Measurements from ENCODE around the gene NCOR1.
"Not testable (repeated sequence)": the region's sequence is repeated elsewhere in the genome, so short reads cannot be mapped to it uniquely, and the experiment has no call there.

Gene NCOR1

DNA sequence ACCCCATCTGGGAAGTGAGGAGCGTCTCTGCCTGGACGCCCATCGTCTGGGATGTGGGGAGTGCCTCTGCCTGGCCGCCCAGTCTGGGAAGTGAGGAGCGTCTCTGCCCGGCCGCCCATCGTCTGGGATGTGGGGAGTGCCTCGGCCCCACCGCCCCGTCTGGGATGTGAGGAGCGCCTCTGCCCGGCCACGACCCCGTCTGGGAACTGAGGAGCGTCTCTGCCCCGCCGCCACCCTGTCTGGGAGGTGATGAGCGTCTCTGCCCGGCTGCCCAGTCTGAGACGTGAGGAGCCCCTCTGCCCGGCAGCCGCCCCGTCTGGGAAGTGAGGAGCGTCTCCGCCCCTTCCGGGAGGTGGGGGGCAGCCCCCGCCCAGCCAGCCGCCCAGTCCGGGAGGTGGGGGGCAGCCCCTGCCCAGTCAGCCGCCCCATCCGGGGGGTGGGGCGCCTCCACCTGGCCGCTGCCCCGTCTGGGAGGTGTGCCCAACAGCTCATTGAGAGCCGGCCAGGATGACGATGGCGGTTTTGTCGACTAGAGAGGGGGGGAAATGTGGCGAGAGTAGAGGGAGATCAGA lies 69.9 kb downstream of the NCOR1 start:
- DNase-seq (ENCODE audit: low spot score), result not testable (repeated sequence)

DNA sequence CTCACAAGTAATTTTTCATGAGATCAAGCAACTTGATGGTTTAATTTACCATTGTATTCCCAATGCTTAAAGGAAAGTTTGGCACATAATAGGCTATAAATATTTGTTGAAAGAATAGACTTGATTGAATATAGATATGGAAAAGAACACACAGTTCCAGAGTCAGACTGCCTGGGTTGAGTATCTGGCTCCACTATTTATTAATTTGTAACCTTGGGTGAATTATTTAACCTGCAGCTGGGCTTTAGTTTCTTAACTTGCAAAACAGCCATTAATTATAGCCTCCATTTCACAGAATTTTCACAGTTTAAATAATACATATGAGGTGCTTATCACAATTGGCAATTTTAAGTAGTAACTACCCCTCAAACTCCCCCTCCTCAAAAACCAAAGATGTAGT lies 73.6 kb downstream of the NCOR1 start:
- DNase-seq (ENCODE audit: low spot score), result no peak

DNA sequence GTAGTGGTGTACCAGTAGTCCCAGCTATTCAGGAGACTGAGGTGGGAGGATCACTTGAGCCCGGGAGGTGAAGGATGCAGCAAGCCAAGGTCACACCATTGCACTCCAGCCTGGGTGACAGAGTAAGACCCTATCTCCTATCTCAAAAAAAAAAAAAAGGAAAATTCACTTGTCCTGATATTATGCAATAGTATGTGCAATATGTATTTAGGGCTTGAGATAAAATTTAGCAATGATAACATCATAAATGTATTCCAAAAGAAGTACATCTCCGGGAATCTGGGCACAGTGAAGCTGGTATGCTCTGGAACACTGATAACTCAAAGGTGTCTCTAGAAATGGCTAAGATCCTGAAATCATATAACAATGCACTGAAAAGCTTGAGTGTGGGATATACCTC lies 74.5 kb downstream of the NCOR1 start:
- no peak for DNase-seq (ENCODE audit: low spot score)

DNA sequence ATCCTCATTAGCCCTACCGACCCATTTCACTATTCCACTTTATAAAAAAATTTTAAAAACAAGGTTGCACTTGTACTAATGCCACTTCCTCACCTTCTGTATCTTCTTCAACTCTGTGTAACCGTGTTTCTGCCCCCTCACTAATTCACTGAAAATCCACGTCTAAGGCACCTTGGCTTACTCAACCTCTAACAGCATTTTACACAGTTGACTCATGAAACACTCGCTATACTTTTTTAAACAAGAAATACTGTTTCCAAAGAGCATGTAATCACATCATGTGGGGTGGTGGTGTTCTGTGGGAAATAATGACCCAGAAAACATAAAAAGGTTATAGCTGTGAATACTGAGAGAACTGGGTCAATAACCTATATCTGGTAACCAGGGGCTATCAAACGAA lies 79.9 kb downstream of the NCOR1 start:
- DNase-seq (ENCODE audit: low spot score), result no peak

DNA sequence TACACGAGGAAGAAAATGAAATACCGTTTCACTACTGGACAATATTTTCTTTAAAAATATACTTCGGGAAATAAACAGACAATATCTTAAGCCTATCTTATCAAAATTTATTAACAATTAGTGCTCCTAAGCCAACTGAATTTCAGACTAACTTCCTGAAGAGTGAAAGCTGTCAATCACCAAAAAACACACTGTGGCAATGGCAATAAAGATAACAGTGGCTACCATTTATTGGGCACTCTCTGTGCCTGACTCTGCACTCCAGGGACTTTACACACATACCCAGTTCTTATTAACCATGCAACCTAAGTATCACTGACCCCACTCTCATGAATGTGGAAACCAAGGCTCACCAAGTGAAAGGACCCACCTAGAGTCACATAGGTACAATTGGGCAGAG lies 83.7 kb downstream of the NCOR1 start:
- no peak for DNase-seq (ENCODE audit: low spot score)

DNA sequence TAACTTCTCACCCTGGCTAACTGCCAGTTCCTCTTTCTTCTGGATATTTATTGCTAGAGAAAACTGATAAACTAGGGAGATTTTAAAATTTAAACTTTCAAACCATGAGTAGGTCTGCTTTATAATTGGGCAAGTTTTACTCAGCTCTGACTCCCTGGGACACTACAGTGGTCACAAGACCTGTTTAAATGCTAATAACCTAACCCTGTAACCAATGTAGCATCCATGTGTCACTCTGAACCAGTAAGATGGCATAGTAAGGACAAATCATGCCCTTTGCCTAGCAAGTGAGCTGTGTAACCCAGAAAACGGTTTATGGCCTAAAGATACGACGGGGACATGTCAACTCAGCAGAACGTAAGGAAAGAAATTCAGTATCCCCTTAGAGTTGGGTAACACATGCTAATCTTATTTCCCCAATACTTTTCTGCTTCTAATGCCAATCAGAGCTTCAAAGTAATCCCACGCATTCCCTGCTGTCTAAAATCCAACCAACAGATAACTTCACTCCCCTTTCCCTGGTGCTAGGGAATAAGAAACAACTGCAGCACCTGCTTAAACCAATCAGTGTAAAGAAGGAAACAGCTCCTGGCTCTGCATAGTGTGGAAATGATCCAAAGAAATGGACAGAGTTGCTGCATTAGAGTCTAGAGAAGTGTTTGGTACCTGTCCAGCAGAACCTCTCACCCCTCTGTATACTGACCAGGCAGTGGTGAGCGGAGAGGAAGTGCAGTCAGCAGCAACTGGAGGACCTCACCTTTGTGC lies 85.7 kb downstream of the NCOR1 start:
- DNase-seq (ENCODE audit: low spot score), result no peak

DNA sequence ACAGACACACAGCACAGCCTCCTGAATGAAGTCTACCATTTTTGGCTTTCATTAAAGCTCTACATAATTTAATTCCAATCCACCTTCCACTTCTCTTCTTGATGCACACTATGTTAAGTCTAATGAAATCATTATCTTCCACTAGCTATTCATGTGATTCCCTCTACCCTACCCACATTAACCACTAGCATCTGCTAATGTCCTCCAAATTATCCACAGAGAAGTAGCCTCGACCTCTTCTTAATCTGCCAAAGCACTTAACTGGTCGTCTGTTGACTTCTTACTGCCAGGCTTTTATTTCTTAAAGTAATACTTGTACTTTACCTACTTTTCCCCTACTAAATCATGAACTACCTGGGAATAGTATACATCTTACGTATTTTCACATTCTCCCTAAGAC lies 91.8 kb downstream of the NCOR1 start:
- no peak for DNase-seq (ENCODE audit: low spot score)

DNA sequence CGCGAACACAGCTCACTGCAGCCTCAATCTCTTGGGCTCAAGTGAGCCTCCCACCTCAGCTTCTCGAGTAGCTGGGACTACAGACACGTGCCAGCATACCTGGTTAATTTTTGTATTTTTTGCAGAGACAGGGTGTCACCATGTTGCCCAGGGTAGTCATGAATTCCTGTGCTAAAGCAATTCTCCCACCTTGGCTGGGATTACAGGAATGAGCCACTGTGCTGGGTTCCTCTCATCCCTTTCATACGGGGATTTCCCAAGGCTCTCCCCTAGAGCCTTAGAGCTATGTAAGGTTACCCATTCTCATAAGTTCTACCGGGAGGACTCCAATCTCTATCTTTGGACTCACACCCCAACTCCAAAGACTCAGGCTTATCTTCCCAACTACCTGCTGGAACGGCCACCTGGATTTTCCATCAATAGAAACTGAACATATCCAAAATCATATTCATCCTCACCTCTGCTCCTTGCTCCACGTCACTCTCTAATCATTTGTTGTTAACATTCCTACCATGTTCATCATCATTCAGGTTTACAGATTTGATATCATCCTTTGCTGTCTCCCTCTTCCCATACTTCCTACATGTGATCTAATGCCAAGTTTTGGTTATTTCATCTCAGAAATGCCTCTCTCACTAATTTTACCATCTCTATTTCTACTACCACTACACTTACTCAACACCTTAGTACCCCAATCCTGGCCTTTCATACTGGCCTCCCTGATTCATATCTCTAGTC lies 92.5 kb downstream of the NCOR1 start:
- DNase-seq (ENCODE audit: low spot score), result no peak

DNA sequence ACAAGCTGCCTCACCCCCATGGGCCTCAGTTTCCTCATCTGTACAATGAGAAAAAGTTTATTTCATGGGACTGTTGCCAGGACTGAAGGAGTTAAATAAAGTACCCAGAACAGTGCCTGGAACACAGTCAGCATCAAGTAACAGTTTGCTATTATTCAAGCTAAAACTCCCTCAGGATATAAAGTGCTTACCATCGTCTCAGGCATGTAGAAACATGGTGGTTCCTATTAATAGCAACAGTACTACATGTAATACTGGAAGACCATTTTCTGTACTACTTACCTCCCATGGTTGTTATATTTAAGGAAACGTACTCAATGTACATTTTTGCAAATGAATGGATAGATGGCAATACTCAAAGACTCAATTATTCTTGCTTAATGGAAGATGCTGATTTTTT lies 93.4 kb downstream of the NCOR1 start:
- no peak for DNase-seq (ENCODE audit: low spot score)

DNA sequence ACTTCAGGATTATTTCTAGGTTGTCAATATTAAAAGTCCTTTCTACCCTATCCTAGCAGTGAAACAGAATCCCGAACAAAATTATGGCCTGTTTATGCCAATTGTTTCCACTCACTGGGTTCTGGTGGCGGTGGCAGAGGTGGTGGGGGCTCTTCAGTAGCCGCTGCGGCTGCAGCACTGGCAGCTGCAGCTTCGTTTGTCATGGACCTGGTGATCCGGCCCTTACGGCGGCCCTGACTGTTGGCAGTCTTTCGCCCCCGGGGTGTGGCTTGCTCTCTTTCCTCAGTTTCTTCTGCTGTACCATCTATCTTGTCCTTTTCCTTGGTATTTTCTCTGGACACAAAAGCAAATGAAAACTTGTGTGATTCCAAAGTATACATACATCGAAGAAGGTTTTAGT lies 94.4 kb downstream of the NCOR1 start:
- no peak for DNase-seq (ENCODE audit: low spot score)

DNA sequence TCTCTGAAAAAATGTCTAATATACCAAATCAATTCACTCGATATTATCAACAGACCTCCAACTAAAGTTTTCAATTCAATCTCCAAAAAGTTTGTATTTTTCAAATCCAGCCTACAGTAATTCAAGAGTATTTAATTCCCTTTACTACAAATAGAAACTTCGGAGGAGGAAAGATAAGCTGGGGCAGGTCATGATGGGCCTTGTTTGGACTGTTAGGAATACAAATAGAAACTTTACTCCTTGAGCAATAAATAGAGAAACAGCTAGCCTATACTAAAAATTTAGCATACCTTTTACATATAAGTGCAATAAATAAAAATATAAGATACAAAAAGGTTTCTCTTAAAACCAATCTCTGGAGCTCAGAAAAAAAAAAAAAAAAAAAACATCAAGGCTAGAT lies 98.2 kb downstream of the NCOR1 start:
- DNase-seq (ENCODE audit: low spot score), result no peak

DNA sequence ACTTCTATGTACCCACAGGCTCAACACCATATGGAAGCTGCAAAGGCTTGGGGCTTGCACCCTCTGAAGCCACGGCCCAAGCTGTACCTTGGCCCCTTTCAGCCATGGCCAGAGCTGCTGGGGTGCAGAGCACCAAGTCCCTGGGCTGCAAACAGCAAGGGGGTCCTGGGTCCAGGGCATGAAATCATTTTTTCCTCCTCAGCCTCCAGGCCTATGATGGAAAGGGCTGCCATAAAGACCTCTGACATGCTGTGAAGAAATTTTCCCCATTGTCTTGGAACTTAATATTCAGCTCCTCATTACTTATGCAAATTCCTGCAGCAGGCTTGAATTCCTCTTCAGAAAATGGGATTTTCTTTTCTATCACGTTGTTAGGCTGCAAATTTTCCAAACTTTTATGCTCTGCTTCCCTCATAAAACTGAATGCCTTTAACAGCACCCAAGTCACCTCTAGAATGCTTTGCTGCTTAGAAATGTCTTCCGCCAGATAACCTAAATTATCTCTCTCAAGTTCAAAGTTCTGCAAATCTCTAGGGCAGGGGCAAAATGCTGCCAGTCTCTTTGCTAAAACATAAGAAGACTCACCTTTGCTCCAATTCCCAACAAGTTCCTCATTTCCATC lies 100.1 kb downstream of the NCOR1 start:
- not testable (repeated sequence) for DNase-seq (ENCODE audit: low spot score)

DNA sequence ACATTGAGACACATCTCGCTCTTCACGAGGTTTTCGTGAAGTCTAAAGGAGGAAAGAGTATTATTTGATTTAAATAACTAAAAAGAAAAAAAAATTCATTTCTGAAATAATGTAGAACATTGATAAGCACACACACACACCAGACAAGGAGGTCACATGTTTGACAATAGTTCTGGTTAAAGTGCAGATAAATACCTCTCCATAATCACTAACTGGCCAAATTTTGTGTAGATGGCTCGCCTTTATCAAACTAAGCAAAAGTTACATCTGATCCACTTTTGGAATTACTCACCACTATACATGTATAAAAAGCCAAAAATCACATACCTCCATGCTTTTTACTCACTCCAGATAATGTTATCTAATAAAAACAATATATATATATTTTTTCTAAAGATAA lies 106.5 kb downstream of the NCOR1 start:
- no peak for DNase-seq (ENCODE audit: low spot score)

DNA sequence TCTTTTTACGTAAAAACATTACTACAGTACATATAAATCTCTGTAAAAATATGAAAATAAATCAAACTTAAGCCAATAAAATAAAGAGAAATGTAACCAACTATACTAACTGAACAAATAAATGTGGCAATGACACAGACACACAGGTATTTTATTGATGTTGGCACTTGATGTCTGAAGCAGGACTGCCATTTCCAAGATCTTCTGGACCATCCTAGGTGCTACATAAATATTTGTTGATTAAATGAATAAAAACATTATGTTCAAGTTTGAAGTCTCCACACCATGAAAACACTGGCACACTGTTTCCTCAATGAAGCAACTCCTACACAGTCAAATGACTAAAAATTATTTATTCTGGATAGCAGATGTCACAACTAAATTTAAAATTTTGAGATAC lies 106.9 kb downstream of the NCOR1 start:
- no peak for DNase-seq (ENCODE audit: low spot score)

DNA sequence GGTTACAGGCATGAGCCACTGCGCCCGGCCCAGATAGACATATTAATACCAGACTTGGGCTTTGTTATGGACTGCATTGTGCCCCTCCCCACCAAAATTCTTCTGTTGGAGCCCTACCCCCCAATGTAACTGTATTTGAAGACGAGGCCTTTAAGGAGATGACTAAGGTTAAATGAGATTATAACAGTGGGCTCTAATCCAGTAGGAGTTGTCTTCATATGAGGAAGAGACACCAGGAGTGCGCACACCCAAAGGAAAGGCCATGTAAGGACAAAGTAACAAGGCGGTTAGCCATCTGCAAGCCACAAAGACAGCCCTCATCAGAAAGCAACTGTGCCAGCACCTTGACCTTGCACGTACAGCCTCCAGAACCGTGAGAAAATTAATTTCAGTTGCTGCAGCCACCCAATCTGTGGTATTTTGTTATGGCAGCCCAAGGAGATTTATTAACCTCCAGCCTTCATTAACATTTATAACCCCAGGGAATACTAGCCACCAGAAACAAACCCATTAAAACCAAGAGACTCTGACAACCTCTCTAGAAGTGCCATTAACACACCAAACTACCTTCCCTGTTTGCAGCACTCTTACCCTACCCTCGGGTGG lies 108.1 kb downstream of the NCOR1 start:
- no peak for DNase-seq (ENCODE audit: low spot score)

DNA sequence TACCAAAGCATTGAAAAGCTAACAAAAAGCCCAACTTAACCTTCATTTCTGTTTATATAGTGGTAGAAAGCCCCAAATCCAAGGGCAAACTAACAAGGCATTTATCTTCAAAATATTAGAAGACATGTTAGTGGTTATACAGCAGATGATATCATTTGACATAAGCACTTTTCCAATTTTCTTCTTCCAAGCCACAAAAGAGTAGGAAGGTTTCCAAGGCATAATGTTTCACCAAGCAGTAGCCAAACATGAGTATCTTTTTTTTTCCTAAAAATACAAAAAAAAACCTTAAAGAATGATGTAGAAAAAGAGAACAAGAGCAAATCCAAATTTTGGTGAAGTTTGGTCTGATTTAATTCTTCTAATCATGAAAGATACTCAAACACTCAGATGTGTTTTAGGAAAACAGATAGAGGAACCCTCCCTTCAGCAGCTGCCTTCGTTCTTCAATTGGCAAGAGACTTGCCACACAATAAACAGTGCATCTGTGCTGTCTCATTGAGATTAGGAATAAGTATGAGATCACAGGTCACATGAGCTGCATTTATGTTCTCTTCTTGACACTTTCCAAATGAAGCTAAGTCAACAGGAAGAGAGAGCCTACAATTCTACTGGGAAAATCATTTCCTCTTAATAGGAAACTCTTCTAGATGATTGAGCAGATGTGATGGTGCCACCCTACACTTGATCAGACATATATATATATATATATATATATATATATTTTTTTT lies 109.0 kb downstream of the NCOR1 start:
- DNase-seq (ENCODE audit: low spot score), result no peak

DNA sequence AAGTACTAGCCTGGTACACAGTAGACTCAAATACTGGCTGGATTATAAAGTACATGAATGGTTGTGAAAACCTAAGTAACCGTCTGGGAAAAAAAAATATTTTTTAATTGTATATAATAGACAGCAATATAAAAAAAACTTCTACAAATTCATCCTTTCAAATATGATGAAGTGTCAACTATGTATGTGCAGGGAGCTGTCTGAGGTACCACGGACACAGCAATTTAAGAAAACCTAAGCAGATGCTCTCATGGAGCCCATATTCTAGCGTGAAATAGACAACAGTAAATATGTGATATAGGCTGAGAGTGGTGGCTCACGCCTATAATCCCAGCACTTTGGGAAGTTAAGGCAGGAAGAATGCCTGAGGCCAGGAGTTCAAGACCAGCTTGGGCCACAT lies 111.1 kb downstream of the NCOR1 start:
- no peak for DNase-seq (ENCODE audit: low spot score)

DNA sequence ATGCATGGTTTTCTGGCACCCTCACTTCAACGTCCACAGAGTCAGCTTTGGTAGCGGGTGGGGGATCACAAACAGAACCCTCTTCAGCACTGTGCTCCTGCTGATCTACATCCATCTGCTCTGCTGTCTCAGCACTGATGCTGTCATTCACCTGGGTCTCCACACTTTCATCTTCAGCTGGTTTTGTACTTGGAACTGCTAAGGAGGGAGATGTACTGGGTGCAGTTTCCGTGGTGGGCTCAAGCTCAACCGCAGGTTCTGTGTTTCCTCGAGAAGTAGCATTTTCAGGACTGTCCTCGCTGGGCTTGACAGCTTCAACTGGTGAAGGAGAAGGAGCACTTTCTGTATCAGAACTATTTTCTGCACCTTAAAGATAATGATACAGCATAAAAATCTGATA lies 113.9 kb downstream of the NCOR1 start:
- no peak for DNase-seq (ENCODE audit: low spot score)

DNA sequence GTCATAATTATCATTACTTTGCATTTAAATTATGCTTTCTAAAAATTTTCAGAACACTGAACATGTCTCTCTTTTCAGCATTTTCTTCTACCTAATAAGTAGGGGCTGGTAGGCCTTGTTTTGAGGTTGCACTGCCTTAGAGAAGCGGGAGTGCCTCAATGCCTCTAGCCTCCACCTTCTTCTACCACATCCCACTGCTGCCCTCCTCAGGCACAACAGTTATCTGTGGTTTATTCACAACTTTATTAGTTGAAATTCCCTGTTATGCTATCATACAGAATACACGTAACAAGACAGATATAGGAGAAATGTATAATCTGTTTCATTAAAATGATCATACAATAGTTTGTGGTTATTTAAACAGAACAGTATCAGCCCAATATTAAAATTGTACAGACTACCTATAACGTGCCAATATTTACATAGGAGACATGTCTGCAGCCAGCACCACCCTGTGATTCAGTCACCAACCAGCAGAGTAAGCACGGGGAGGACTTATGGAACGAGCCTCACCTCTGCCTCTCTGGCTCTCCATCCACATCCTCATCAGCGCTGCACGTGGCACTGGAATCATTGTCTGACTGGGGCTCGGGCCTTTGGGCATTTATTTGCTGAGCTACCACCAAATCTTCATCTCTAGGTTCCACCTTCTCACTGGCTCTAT lies 114.5 kb downstream of the NCOR1 start:
- DNase-seq (ENCODE audit: low spot score), result no peak

DNA sequence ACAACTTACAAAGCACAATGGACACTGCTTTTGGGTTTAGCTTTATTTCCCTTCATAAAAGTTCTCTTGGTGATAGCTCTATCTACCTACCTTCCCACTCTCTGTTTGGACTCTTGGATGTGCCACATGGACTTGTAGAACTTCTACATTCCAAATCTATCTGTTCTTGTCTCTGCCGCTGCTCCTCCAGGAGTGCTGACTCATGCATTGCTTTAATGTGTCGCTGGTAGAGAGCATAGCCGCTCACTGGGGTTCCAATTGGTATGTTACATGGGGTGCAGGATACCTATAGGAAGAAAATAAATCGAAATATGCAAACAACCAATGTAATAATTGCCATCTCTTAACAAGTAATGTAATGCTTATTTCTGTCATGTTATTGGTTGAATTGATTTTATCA lies 123.6 kb downstream of the NCOR1 start:
- no peak for DNase-seq (ENCODE audit: low spot score)

DNA sequence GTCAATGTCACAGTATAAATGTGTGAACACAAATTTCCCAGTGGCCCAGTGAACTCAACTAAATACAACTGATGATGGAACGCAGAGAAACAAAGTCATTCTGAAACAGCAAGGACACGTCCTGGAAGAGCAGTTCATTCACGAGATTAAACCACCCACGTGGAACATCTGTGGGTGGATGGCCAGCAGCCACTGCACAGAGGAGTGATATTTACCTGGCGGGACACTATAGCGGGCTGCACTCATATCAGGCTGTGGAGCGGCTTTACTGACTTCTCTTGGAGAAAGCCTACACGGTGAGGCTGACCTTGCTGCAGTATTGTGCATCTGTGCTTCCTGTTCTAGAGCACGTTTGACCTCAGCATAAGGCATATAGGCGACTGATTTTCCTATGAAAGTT lies 128.4 kb downstream of the NCOR1 start:
- DNase-seq (ENCODE audit: low spot score), result no peak
